DOHH2 (cell line): Measurements from ENCODE around the gene STPG4.

Experiments
- H3F3A ChIP-seq: fragments of 200-600 bp; sonication (generic), shearing (Covaris generic); 2 replicates; pipeline ENCODE4 v1.6.0; 2016; ENCODE audit warnings: antibody characterized with exemption, mild to moderate bottlenecking; ENCODE audit not compliant: control insufficient read depth, insufficient read depth
- H3K27ac ChIP-seq: fragments of 200-600 bp; sonication (generic); 2 replicates; pipeline ENCODE4 v1.5.1; 2014; ENCODE audit warnings: low read depth, mild to moderate bottlenecking, low read length, moderate library complexity
- H3K27me3 ChIP-seq: fragments of 200-600 bp; sonication (generic); 2 replicates; pipeline ENCODE4 v1.6.1; 2014; ENCODE audit warnings: mild to moderate bottlenecking, low read length, mixed read lengths; ENCODE audit not compliant: control insufficient read depth
- H3K36me3 ChIP-seq: fragments of 200-600 bp; sonication (generic); 2 replicates; pipeline ENCODE4 v1.6.1; 2014; ENCODE audit warnings: mild to moderate bottlenecking, low read length, moderate library complexity, mixed read lengths; ENCODE audit not compliant: control insufficient read depth
- H3K4me1 ChIP-seq: fragments of 200-600 bp; sonication (generic); 2 replicates; pipeline ENCODE4 v1.6.1; 2014; ENCODE audit warnings: mild to moderate bottlenecking, low read length, mixed read lengths; ENCODE audit not compliant: control insufficient read depth
- H3K4me2 ChIP-seq: fragments of 200-600 bp; sonication (generic); 2 replicates; pipeline ENCODE4 v1.6.0; 2014; ENCODE audit warnings: mild to moderate bottlenecking, low read length, moderate library complexity
- H3K4me3 ChIP-seq: fragments of 200-600 bp; sonication (generic); 2 replicates; pipeline ENCODE4 v1.5.1; 2014; ENCODE audit warnings: mild to moderate bottlenecking, low read length, mixed read lengths
- H3K79me2 ChIP-seq: fragments of 200-600 bp; sonication (generic); 2 replicates; pipeline ENCODE4 v1.6.1; 2014; ENCODE audit warnings: mild to moderate bottlenecking, low read length, mixed read lengths; ENCODE audit not compliant: control insufficient read depth
- H3K9me2 ChIP-seq: fragments of 200-600 bp; sonication (generic); replicated peaks from 2 replicates; pipeline ENCODE4 v1.6.1; 2014; ENCODE audit warnings: mild to moderate bottlenecking, low read length, mixed read lengths; ENCODE audit not compliant: control insufficient read depth
- H3K9me3 ChIP-seq: fragments of 200-600 bp; sonication (generic); 2 replicates; pipeline ENCODE4 v1.6.1; 2014; ENCODE audit warnings: antibody characterized with exemption, low read length, mixed read lengths; ENCODE audit not compliant: control insufficient read depth, insufficient read depth
- H4K20me1 ChIP-seq: fragments of 200-600 bp; sonication (generic); 2 replicates; pipeline ENCODE4 v1.6.0; 2014; ENCODE audit warnings: low read depth, mild to moderate bottlenecking, antibody characterized with exemption, low read length, moderate library complexity; ENCODE audit not compliant: control insufficient read depth, insufficient read depth
- EZH2phosphoT487 ChIP-seq: fragments of 200-600 bp; sonication (generic); IDR thresholded peaks from 2 replicates; pipeline ENCODE4 v1.6.1; 2017; ENCODE audit warnings: borderline replicate concordance, mild to moderate bottlenecking, antibody characterized with exemption, low read length, moderate library complexity, mixed read lengths
- TF ChIP-seq, protein P1 (sequence below): fragments of 200-600 bp; sonication (generic); IDR thresholded peaks from one replicate; pipeline ENCODE4 v1.5.1; 2014; ENCODE audit warnings: antibody characterized with exemption, mild to moderate bottlenecking, low read depth, low read length; ENCODE audit not compliant: poor library complexity, severe bottlenecking

Gene STPG4

DNA sequence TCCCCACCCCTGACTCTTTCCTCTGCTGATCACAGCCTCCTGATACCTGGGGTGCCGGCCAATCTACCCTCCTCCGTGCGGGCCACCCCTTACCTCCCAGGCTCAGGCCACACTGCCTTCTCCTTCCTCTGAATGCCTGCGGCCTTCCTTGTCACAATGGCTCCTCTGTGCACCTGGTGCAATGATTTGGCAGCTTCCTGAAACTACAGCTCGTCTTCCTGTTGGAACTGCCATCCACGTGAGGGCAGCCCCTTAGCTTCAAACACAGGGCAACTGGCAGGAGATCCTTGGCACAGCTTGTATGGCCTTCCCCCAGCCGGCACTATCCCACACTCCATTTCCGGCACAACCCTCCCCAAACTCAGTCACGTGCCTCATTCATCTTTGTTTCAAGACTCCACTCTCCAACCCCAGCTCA is 69.0 kb downstream of the STPG4 start:
- Histone ChIP-seq H4K20me1 (no peaks in the 10 kb centered on the region), H3K27ac (no peak overlapping the region), H3K27me3 (no peaks in the 10 kb centered on the region; the same call in 1 of the 2 replicates), H3K9me3 (no peaks in the 10 kb centered on the region), H3K79me2 (no peaks in the 10 kb centered on the region), H3K9me2 (no peaks in the 10 kb centered on the region), H3K4me1 (no peaks in the 10 kb centered on the region), H3F3A (no peaks in the 10 kb centered on the region), H3K36me3 (no peaks in the 10 kb centered on the region), H3K4me2 (no peak overlapping the region), H3K4me3 (no peak overlapping the region)
- TF ChIP-seq, protein P1, sequence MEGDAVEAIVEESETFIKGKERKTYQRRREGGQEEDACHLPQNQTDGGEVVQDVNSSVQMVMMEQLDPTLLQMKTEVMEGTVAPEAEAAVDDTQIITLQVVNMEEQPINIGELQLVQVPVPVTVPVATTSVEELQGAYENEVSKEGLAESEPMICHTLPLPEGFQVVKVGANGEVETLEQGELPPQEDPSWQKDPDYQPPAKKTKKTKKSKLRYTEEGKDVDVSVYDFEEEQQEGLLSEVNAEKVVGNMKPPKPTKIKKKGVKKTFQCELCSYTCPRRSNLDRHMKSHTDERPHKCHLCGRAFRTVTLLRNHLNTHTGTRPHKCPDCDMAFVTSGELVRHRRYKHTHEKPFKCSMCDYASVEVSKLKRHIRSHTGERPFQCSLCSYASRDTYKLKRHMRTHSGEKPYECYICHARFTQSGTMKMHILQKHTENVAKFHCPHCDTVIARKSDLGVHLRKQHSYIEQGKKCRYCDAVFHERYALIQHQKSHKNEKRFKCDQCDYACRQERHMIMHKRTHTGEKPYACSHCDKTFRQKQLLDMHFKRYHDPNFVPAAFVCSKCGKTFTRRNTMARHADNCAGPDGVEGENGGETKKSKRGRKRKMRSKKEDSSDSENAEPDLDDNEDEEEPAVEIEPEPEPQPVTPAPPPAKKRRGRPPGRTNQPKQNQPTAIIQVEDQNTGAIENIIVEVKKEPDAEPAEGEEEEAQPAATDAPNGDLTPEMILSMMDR: no peak

DNA sequence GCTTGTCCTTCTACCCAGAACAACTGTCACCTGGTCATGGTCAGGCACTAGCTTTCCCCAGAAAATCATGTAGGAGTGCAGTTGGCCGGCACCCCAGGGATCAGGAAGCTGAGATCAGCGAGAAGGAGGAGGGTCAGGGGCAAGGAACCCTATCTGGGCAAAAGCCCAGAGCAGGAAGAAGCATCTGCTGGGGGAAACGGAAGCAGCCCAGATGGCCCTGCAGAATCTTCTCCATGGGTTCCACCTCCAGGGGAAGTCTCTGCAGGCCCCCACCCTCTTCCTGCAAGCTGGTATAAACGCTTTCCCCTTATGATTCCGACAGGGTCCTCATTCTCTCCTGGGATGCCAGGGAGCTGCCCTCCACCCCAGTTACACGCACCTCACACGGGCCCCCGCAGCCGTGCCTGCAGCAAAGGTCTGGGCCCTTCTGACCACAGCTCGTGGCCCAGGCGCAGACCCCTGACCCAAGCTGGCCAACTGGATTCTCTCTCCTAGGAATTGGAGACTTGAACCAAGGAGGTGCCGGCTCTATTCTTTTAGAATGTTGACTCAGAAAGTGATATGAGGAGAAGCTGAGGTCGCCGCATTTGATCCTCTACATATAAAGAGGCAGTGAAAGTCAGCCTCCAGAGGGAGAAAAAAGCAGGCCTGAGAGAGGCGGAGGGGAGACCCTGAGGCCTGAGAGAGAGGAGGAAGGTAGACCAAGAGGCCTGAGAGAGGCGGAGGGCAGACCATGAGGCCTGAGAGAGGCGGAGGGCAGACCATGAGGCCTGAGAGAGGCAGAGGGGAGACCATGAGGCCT is 71.0 kb downstream of the STPG4 start:
- no peaks in the 10 kb centered on the region for H4K20me1 ChIP-seq
- H3K9me3 ChIP-seq: no peaks in the 10 kb centered on the region
- H3K9me2 ChIP-seq: no peaks in the 10 kb centered on the region
- no peak overlapping the region for H3K4me3 ChIP-seq
- H3K27me3 ChIP-seq: no peaks in the 10 kb centered on the region; the same call in 1 of the 2 replicates
- H3K4me1 ChIP-seq: no peaks in the 10 kb centered on the region
- no peaks in the 10 kb centered on the region for H3F3A ChIP-seq
- H3K4me2 ChIP-seq: no peak overlapping the region
- no peaks in the 10 kb centered on the region for H3K36me3 ChIP-seq
- H3K79me2 ChIP-seq: no peaks in the 10 kb centered on the region
- no peak overlapping the region for H3K27ac ChIP-seq
- TF ChIP-seq, protein P1: no peak
- no peak for TF ChIP-seq EZH2phosphoT487

DNA sequence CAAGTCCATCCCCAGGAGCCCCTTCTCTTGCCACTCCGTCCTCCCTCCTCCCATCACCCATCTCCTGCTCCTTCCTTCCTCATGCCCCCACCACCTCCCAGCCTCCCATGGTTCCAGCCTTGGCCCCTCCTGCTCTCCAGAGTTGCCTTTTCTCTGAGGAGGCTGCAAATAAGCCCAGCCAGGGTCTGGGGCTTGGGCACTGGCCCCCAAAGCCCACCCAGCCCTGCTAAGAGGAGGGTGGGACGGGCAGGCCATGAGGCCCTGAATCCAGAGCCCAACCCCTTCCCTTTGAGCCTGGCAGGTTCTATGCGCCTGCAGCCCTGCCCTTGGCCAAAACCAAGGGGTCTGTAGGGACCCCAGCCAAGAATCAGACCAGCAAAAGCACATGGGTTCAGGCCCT is 71.6 kb downstream of the STPG4 start:
- Histone ChIP-seq H4K20me1 (no peaks in the 10 kb centered on the region), H3K27me3 (no peaks in the 10 kb centered on the region; the same call in 1 of the 2 replicates), H3F3A (no peaks in the 10 kb centered on the region), H3K27ac (no peak overlapping the region), H3K4me1 (no peaks in the 10 kb centered on the region), H3K9me3 (no peaks in the 10 kb centered on the region), H3K9me2 (no peaks in the 10 kb centered on the region), H3K4me3 (no peak overlapping the region), H3K4me2 (no peak overlapping the region), H3K36me3 (no peaks in the 10 kb centered on the region), H3K79me2 (no peaks in the 10 kb centered on the region)
- no peak for TF ChIP-seq EZH2phosphoT487
- TF ChIP-seq, protein P1: no peak
